H9 (cell line): ENCODE results near the gene PPT1. TPM values are rescaled to one million over a fixed set of nuclear protein-coding genes. Genes with fewer than 3 reads are reported as not detected.

Experiments
- DNase-seq: peaks from one replicate; pipeline ENCODE4 v3.0.0-alpha.2; 2017
- H2AFZ ChIP-seq: one replicate; pipeline ENCODE4 v1.6.1; 2013; ENCODE audit warnings: mild to moderate bottlenecking, low read length, control low read depth, moderate library complexity
- H2AK5ac ChIP-seq: 2 replicates; pipeline ENCODE4 v1.6.1; 2013; ENCODE audit warnings: low read length, control low read depth, mixed read lengths; ENCODE audit not compliant: insufficient read length
- H2BK120ac ChIP-seq: one replicate; pipeline ENCODE4 v1.6.1; 2013; ENCODE audit warnings: low read depth, mild to moderate bottlenecking, low read length, control low read depth, inconsistent platforms; ENCODE audit not compliant: poor library complexity, severe bottlenecking
- H2BK12ac ChIP-seq: 2 replicates; pipeline ENCODE4 v1.6.1; 2013; ENCODE audit warnings: low read length, control low read depth, mixed read lengths, low read depth; ENCODE audit not compliant: insufficient read length
- H2BK15ac ChIP-seq: 2 replicates; pipeline ENCODE4 v1.6.1; 2013; ENCODE audit warnings: low read depth, low read length, control low read depth
- H2BK20ac ChIP-seq: one replicate; pipeline ENCODE4 v1.6.1; 2013; ENCODE audit warnings: low read depth, mild to moderate bottlenecking, low read length, control low read depth, inconsistent platforms; ENCODE audit not compliant: poor library complexity, severe bottlenecking
- H2BK5ac ChIP-seq: 2 replicates; pipeline ENCODE4 v1.6.1; 2013; ENCODE audit warnings: low read length, control low read depth, mixed read lengths; ENCODE audit not compliant: insufficient read length
- H3K14ac ChIP-seq: 2 replicates; pipeline ENCODE4 v1.6.1; 2013; ENCODE audit warnings: low read length, control low read depth; ENCODE audit not compliant: insufficient read depth
- H3K18ac ChIP-seq: 2 replicates; pipeline ENCODE4 v1.6.1; 2013; ENCODE audit warnings: low read depth, mild to moderate bottlenecking, mixed read lengths, low read length, control low read depth; ENCODE audit not compliant: insufficient read length
- H3K23ac ChIP-seq: 2 replicates; pipeline ENCODE4 v1.6.1; 2013; ENCODE audit warnings: low read length, control low read depth, mixed read lengths, low read depth; ENCODE audit not compliant: insufficient read length
- H3K23me2 ChIP-seq: 2 replicates; pipeline ENCODE4 v1.6.1; 2013; ENCODE audit warnings: low read depth, mild to moderate bottlenecking, mixed read lengths, low read length, control low read depth; ENCODE audit not compliant: insufficient read length, poor library complexity, severe bottlenecking
- H3K27ac ChIP-seq: 2 replicates; pipeline ENCODE4 v1.5.1; 2013; ENCODE audit warnings: low read length, control low read depth, mixed read lengths, low read depth; ENCODE audit not compliant: insufficient read length
- H3K27me3 ChIP-seq: 2 replicates; pipeline ENCODE4 v1.6.1; 2013; ENCODE audit warnings: low read length, control low read depth, inconsistent platforms; ENCODE audit not compliant: insufficient read depth
- H3K4ac ChIP-seq: 2 replicates; pipeline ENCODE4 v1.6.1; 2013; ENCODE audit warnings: low read depth, mild to moderate bottlenecking, control low read depth, inconsistent platforms, low read length, moderate library complexity
- H3K4me1 ChIP-seq: 2 replicates; pipeline ENCODE4 v1.6.1; 2013; ENCODE audit warnings: low read length, control low read depth, inconsistent platforms; ENCODE audit not compliant: insufficient read depth
- H3K4me2 ChIP-seq: 2 replicates; pipeline ENCODE4 v1.6.1; 2013; ENCODE audit warnings: low read length, control low read depth, mixed read lengths; ENCODE audit not compliant: insufficient read length, insufficient read depth
- H3K56ac ChIP-seq: 2 replicates; pipeline ENCODE4 v1.6.1; 2013; ENCODE audit warnings: low read depth, mild to moderate bottlenecking, mixed read lengths, low read length, control low read depth; ENCODE audit not compliant: insufficient read length
- H3K79me1 ChIP-seq: 2 replicates; pipeline ENCODE4 v1.6.1; 2013; ENCODE audit warnings: low read depth, mild to moderate bottlenecking, moderate library complexity, low read length, control low read depth, inconsistent platforms; ENCODE audit not compliant: insufficient read depth, poor library complexity, severe bottlenecking
- H3K79me2 ChIP-seq: 2 replicates; pipeline ENCODE4 v1.6.1; 2013; ENCODE audit warnings: low read length, control low read depth, inconsistent platforms; ENCODE audit not compliant: insufficient read depth
- H3K9ac ChIP-seq: 2 replicates; pipeline ENCODE4 v1.6.1; 2013; ENCODE audit warnings: low read length, control low read depth, mixed read lengths; ENCODE audit not compliant: insufficient read length; ENCODE audit errors: extremely low read depth
- H3K9me3 ChIP-seq: one replicate; pipeline ENCODE4 v1.6.1; 2013; ENCODE audit warnings: low read depth, low read length, inconsistent platforms; ENCODE audit not compliant: control insufficient read depth
- H3T11ph ChIP-seq: one replicate; pipeline ENCODE4 v1.6.1; 2013; ENCODE audit warnings: mild to moderate bottlenecking, low read length, control low read depth, inconsistent platforms
- H4K20me1 ChIP-seq: one replicate; pipeline ENCODE4 v1.6.1; 2013; ENCODE audit not compliant: control insufficient read depth, insufficient read length, insufficient read depth
- H4K5ac ChIP-seq: 2 replicates; pipeline ENCODE4 v1.6.1; 2013; ENCODE audit warnings: low read depth, mild to moderate bottlenecking, mixed read lengths, low read length, control low read depth; ENCODE audit not compliant: insufficient read length
- H4K8ac ChIP-seq: replicated peaks from 2 replicates; pipeline ENCODE4 v1.6.1; 2013; ENCODE audit warnings: low read length, control low read depth, mixed read lengths, low read depth; ENCODE audit not compliant: insufficient read length
- H4K91ac ChIP-seq: 2 replicates; pipeline ENCODE4 v1.6.1; 2013; ENCODE audit warnings: low read depth, mild to moderate bottlenecking, moderate library complexity, mixed read lengths, low read length, control low read depth; ENCODE audit not compliant: insufficient read length
- H3K27ac Mint-ChIP-seq, 3 experiments: 2 replicates in 2 of 3; 3 replicates in 1 of 3; pipeline ENCODE4 v1.8.0; 2020 to 2021; ENCODE audit warnings: mixed read lengths in 3 of 3, mild to moderate bottlenecking in 1 of 3, moderate library complexity in 1 of 3
- H3K27me3 Mint-ChIP-seq: 2 replicates; pipeline ENCODE4 v1.8.0; 2021; ENCODE audit warnings: low read depth, mild to moderate bottlenecking, moderate library complexity, mixed read lengths
- H3K36me3 Mint-ChIP-seq, 3 experiments: 2 replicates in 2 of 3; 3 replicates in 1 of 3; pipeline ENCODE4 v1.8.0; 2020 to 2021; ENCODE audit warnings: low read depth in 3 of 3, mixed read lengths in 3 of 3; ENCODE audit not compliant: insufficient read depth in 1 of 3
- H3K4me1 Mint-ChIP-seq, 2 experiments: 2 replicates each; pipeline ENCODE4 v1.8.0; 2020; ENCODE audit warnings: mixed read lengths in 2 of 2
- H3K4me3 Mint-ChIP-seq, 2 experiments: 2 replicates in 1 of 2; 3 replicates in 1 of 2; pipeline ENCODE4 v1.8.0; 2020 to 2021; ENCODE audit warnings: mild to moderate bottlenecking in 2 of 2, mixed read lengths in 2 of 2, moderate library complexity in 1 of 2
- H3K9me3 Mint-ChIP-seq, 2 experiments: 2 replicates in 1 of 2; 3 replicates in 1 of 2; pipeline ENCODE4 v1.8.0; 2020; ENCODE audit warnings: mild to moderate bottlenecking in 2 of 2, mixed read lengths in 2 of 2, moderate library complexity in 1 of 2
- WGBS: extraction: QIAGEN DNeasy Blood & Tissue Kit; methylation state at CpG from one replicate; pipeline ENCODE4 v1.1.7; 2013; ENCODE audit warnings: missing lambda C conversion rate, low lambda C conversion rate, mixed read lengths; ENCODE audit not compliant: insufficient read length; ENCODE audit errors: extremely low coverage; 5-methylcytosine and 5-hydroxymethylcytosine counted together
- total RNA-seq: library from RNA; stranded (reverse); gene quantifications from 2 replicates; pipeline ENCODE4 v1.2.1, GENCODE V29; 2021
- TF ChIP-seq, protein P1 (sequence below): fragments of 200-600 bp; sonication (generic); conservative IDR thresholded peaks from 3 replicates; pipeline ENCODE4 v1.8.0; 2021; ENCODE audit warnings: antibody characterized with exemption, mild to moderate bottlenecking

Gene PPT1
- total RNA-seq, 1 experiment from 2014 or later = 109 TPM

DNA sequence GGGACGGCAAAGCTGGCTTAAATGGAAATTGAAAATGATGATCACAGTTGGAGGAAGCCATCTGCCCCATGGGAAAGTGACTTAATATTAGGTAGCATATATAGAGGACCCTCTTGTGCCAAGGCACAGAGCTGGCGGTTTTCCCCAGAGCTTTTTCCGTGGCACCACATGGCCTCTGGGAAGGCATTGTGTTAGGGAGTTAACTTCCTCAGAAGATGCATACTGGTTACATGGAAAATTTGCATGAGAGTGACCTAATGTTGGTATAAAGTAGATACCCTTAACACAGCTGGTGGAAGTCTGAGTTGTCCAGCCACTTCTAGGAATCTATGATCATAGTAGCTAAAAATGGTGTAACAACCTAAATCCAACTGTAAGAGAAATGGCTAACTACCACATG lies 29.2 kb downstream of the PPT1 start:
- H3K23me2 ChIP-seq = no peaks in the 10 kb centered on the region
- no CpG with 5 or more reads among the region's 3 CpGs for WGBS
- Mint-ChIP-seq H3K4me3 (no peak overlapping the region), H3K9me3 (no peaks in the 10 kb centered on the region), H3K4me1 (no peaks in the 10 kb centered on the region), H3K27me3 (no peaks in the 10 kb centered on the region), H3K27ac (no peak overlapping the region), H3K36me3 (peaks cover 51 to 87% (median 86%) of the 10 kb centered on the region in 3 experiments; a peak in 6 of 7 replicates)
- H3K79me2 ChIP-seq = no peaks in the 10 kb centered on the region
- H3K27me3 ChIP-seq = no peaks in the 10 kb centered on the region
- TF ChIP-seq, protein P1, sequence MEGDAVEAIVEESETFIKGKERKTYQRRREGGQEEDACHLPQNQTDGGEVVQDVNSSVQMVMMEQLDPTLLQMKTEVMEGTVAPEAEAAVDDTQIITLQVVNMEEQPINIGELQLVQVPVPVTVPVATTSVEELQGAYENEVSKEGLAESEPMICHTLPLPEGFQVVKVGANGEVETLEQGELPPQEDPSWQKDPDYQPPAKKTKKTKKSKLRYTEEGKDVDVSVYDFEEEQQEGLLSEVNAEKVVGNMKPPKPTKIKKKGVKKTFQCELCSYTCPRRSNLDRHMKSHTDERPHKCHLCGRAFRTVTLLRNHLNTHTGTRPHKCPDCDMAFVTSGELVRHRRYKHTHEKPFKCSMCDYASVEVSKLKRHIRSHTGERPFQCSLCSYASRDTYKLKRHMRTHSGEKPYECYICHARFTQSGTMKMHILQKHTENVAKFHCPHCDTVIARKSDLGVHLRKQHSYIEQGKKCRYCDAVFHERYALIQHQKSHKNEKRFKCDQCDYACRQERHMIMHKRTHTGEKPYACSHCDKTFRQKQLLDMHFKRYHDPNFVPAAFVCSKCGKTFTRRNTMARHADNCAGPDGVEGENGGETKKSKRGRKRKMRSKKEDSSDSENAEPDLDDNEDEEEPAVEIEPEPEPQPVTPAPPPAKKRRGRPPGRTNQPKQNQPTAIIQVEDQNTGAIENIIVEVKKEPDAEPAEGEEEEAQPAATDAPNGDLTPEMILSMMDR = no peak
- no peak overlapping the region for H3K4me2 ChIP-seq
- H4K20me1 ChIP-seq = no peaks in the 10 kb centered on the region
- no peaks in the 10 kb centered on the region for H3K9me3 ChIP-seq
- H3K79me1 ChIP-seq = no peaks in the 10 kb centered on the region
- H3K14ac ChIP-seq = no peak overlapping the region
- H3K23ac ChIP-seq = no peak overlapping the region
- no peak for DNase-seq
- H3K56ac ChIP-seq = no peak overlapping the region
- no peak overlapping the region for H4K91ac ChIP-seq
- no peak overlapping the region for H3K4ac ChIP-seq
- no peak overlapping the region for H3K18ac ChIP-seq
- H2BK12ac ChIP-seq = no peak overlapping the region
- H2BK120ac ChIP-seq = no peak overlapping the region
- no peak overlapping the region for H2AK5ac ChIP-seq
- no peak overlapping the region for H2BK5ac ChIP-seq
- no peaks in the 10 kb centered on the region for H3K4me1 ChIP-seq
- H4K8ac ChIP-seq = no peak overlapping the region
- H3T11ph ChIP-seq = no peak overlapping the region
- no peak overlapping the region for H4K5ac ChIP-seq
- no peak overlapping the region for H3K27ac ChIP-seq
- no peak overlapping the region for H2BK20ac ChIP-seq
- H2BK15ac ChIP-seq = no peak overlapping the region
- H2AFZ ChIP-seq = no peak overlapping the region
- H3K9ac ChIP-seq = no peak overlapping the region
